Stimulated activated CD4-positive, alpha-beta T cell treated with anti-CD3 and anti-CD28 coated beads, Interleukin-4, amount 100 ng/mL, for 1 hour (primary cell): ENCODE results near the gene CACNB4.
"Not testable (repeated sequence)": the region's sequence is repeated elsewhere in the genome, so short reads cannot be mapped to it uniquely, and the experiment has no call there.

Experiments used
- DNase-seq: peaks from one replicate; pipeline ENCODE4 v3.0.0-alpha.2; 2020

CACNB4 gene

DNA sequence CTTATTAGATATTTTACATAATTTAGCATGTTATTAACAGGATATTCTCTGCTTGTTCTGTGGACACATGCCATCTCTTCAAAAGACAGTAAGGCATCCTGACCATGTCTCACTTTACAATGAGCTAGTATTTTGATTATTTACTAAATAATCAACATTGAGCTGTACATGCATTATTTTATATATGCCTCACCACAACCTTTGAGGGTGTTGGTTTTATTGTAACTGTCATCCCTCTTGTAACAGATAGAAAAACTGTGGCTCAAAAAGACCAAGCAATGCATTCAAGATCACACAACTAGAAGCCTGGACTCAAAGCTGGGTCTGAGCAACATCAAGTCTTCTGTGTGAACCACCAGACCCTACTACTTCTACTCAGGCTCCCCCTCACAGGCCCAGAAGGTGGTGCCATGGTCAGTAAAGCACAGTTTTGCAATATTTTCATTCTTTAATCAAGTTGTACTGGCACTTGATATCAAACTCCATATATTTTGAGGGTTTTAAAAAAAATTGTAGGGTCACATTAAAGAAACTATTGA, 165.5 kb downstream of the CACNB4 start:
- no peak for DNase-seq

DNA sequence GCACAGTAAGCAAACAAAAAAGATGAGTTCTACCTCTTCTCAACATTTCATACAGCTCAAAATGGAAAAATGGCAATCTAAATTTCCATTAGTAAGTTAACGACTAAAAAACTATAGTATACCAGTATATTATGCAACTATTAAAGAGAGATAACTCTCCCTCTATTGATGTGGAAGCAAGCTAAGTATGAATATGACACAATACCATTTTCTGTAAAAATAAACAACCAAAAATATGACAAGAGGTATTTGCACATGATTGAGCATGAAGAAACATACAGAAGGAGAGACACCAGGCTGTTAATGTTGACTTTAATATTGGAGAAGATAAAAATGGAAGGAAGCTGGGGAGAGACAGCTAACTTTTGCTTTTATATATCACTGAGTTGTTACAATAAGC, 167.1 kb downstream of the CACNB4 start:
- no peak for DNase-seq

DNA sequence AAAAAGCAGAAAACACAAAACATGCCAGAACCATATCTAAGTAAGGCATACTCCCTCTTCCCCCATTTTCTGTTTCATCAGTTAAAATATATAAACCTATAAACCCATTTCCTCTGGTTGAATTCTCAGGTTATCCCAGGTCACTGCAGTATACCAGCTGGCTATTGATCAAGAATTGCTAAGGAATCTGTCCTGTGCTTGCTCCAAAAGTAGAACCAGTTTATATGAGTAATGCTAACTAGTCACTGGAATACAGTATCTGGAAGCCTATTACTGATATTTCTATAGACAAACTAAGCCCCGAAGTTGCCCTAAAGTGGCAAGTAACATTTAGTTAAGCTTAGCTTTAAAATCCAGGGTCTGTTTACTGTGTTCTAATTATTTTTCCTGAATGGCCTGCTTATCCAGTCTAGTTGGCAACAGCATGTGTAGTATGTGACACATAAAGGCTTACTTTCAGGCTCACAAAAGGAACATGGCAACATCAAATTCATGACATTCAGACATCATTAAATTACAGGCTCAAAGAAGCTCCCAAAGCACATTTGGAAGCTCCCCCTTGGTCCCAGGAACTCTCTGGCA, 167.7 kb downstream of the CACNB4 start:
- DNase-seq, result no peak

DNA sequence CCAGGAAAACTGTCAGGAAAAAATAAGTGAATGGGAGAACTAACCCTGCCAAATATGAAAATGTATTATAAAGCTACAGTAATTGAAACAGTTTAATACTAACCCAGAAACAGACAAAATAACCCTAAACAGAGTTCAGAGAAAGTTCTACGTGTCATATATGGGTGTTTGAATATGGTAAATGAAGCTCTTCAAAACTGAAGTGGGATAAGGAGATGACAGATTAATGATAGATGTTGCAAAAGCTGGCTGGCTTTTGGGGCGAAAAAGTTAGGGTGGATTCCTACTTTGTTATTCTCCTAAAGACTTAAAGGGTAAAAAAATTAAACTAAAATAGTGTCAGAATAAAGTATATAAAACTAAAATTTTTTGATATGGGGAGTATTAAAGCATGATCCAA, 168.8 kb downstream of the CACNB4 start:
- DNase-seq, result no peak

DNA sequence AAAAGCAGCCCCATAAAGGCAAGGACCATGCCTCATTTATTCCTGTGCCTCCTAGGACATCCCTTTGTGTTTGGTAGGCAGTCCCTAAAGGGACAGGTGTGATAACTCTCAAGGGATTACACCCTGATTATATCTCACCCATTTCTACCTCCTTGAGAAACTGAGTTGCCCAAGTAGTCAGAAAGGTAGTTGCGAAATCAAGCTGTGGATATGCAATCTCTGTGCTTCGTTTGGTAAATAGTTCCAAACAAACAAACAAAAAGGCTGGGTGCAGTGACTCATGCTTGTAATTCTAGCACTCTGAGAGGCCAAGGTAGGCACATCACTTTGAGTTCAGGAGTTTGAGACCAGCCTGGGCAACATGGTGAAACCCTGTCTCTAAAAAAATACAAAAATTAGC, 170.5 kb downstream of the CACNB4 start:
- DNase-seq, result no peak

DNA sequence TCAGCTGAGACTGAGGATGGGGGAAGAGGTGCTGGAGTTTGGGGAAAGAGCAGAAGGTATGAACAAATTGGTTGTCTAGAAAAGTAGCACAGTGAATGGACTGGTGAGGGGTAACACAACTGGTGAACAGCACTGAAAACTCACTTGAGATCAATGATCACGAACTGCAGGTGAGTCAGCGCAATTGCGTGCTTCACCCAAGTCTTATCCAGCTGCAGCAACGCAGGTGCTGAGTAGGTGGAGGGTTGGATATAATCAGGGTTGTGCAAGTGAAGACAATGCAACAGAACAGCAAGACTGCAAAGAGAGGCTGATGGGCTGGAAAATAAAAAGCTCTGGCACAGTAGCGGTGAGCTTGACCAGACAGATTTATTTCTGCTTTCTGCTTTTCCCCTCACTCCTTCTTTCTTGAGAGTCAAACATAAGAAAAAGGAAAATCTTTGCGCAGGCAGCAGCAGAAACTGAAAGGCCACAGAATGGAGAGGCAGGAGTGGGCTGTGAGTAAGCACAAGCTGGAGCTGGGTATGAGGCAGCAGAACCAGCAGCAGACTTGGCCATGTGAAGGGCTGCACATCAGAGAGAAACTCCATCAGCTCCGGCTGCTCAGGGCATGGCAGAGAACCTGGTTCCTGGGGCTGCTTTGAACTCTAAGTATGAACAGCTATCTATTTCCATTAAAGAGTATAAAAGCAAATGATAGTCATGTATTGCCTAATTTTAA, 171.2 kb downstream of the CACNB4 start:
- DNase-seq, result no peak

DNA sequence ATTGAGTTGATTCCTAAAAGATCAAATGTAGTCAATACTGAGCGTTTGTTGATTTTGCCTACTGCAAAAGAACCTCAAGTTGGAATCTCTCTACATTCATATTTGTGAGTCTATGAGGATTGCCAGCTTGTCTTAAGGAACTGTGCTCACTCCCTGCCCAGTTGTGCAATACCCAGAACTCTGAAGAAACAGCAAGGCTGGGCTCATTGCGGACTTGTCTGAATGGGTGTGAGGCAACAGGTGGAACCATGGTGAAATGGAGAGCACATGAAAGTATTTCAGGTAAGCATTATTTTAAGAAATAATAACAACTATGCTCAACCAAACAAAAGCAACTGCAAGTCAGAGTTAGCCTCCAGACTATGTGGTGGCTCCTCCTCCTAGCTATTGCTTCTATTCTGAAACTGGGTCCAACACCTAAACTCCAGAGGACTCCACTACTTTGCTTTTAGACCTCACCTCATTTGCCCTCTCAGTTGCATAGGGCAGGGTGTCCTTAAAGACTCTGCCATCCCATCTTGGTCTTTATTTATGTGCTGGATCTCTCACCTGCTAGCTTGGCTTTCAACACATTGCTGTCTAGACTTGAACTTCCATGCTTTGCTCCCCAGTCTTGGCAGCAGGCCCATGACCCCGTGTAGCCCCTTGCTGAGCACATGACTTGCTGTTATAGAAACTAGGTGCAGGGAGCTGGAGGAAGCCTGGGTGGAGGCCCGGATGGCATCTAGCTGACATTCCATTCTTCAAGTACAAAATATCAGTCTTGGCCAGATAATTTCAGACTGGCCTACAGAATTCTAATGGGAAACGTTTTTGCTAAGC, 175.8 kb downstream of the CACNB4 start:
- DNase-seq, result no peak

DNA sequence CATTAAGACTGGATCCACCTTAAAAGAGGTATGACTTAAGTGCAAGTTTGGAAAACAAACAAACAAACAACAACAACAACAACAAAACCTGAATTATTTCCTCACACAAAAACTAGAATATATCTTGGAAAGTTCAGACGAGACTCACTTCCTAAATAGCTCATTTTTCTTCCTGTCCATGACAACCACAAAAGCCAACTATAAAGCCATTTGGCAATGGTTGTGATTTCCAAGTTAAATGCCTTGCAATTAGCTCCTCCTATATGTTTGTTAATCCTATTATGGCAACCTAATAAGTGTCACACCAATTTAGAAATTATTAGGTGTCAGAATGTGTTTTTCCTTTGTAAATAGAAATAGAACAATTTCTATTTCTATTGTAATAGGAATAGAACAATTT, 179.1 kb downstream of the CACNB4 start:
- DNase-seq, result no peak

DNA sequence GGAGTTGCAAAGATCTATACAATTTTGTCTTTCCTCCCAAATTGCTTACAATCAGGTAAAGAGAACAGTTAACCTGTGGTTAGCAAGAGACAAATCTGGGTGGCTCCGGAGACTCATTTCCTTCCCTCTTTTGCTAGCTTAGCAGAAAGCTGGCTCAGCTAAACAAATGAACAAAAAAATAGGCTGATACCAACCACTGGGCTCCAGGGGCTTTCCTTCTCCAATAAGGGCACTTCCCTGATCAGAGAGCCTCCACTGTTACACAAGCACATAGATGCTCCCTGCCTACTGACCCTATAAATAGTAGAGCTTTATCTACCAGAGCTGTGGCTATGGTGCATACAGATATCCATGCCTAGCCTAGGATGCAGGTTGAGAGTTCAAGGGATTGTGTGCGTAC, 180.5 kb downstream of the CACNB4 start:
- DNase-seq, result no peak

DNA sequence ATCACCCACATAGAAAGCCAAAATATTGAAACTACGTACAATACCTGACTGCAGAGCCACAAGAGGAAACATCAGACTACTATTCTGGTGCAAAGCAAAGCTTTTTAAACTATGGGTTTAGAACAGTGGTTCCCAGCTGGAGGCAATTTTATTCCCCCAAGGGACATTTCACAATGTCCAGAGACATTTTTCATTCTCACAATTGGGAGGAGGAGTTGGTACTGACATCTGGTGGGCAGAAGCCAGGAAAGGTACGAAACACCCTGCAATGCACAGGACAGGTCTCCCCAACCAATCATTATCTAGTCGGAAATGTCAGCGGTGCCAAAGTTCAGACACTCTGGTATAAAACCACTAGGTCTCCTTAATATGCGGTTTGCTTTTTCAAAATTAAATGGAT, 182.2 kb downstream of the CACNB4 start:
- no peak for DNase-seq

DNA sequence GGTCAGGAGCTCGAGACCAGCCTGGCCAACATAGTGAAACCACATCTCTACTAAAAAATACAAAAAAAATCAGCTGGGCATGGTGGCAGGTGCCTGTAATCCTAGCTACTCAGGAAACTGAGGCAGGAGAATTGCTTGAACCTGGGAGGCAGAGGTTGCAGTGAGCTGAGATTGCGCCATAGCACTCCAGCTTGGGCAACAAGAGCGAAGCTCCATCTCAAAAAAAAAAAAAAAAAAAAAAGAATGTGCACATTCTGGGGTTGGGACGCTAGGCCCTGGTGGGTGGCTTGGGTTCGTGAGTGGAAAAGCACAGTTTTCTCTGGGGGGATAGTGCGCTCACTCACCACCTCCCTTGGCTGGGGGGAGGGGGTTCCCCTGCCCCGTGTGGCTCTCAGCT, 183.2 kb downstream of the CACNB4 start:
- not testable (repeated sequence) for DNase-seq

DNA sequence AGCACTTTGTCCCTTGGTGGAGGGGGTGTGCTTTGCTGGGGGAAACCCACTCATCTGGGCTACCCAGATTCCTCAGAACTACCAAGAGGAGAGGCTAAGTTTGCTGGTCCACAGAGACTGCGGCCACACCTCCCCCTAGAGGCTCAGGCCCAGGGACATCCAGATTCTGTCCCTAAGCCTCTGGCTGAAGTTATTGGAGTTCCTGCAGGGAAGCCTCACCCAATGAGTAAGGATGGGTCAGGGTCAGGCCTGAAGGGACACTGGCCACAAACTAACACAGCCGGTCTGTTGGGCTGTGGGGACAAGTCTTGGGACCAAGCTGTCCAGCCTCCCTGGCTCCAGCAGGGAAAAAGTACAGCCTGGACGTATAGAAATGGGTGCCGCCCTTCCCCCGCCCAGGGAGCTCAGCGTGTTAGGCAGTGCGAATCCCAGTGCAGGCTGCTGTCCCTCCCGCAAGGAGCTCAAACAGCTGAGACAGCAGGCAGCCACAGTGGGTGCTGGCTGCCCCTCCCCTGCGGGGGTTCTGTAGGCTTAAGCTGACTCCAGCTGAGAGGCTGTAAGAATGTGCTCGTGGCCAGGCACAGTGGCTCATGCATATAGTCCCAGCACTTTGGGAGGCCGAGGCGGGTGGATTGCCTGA, 183.7 kb downstream of the CACNB4 start:
- DNase-seq, result no peak

DNA sequence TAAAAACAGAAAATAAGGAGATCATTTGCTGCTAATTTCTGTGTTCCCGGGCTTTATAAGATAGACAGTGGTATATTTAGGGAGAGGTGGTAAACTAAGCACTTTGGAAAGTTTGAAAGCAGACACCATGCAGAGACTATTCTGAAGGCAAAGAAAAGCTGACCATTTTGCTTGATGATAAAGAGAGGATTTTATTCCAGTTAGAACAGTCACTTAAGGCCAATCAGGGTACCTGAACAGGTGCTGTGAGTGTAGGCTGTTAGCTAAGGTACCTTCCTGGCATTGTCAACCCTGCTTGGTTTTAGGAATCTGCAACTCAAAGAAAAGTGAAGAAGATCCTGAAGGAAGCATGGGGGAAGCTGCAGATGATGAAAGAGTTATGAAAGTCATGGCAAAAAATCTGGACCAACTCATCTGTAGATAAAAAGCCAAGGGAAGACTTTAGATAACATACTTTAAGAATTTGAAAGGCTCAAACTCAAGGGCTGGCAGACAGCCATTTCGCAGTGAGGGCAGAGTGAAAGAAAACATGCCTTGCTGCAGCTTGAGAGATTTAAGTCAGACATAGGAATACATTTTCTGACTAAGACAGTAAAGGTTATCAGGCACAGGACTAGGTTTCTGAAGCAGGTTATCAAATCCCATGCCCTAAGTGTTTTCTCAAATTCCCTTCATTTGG, 190.5 kb downstream of the CACNB4 start:
- no peak for DNase-seq

DNA sequence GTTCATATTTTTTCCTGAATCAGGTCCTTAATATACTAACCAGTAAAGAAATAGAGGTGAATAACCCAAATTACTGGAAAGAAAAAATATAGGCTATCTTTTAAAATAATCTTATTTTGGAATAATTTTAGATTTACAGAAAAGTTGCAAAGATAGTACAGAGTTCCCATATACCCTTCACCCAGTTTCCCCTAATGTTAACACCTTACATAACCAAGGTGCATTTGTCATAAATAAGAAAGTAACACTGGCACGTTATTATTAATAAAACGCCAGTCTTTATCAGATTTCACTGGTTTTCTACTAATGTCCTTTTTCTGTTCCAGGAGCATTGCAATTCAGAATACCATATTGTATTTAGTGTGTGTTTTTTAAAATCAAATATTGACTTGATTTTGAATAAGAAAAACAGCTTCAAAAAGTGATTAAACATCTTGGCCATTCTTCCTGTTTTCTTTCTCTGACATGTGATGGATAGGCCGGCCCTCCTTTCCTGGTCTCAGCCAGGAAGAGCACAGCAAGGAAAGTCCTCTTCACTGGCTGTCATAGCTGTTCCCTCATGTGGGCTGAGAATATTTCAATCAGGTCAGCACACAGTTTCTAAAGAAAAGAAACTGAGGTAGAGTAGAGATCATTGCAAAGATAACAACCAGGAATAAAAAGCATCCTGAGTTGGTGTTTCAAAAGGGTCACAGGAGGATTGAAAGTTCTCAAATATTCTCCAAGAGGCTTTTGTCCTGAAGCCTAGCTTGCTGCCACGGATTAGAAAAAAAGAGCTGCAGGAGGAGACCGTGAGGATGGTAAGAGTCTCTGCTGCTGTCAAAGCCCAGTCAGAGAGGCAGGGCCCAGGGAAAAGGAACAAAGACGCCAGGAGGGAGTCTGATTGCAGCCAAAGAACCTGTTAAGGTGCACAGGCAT, 191.3 kb downstream of the CACNB4 start:
- DNase-seq, result no peak

DNA sequence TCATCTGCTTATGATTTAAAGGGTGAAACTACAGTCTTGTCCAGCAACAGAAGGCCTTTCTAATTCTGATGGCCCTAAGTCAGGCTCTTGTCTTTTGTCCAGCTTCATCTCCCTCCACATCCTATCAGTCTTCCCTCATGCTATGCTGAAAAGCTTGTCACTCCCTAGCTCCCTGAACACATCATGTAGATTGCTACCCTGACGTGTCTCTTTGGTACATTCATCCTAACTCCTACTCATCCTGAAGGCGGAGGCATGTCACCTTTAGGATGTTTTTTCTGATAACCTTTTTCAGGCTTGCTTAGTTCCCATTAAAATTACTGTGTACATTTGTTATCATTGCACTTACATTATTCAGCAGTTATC, 192.2 kb downstream of the CACNB4 start:
- no peak for DNase-seq

DNA sequence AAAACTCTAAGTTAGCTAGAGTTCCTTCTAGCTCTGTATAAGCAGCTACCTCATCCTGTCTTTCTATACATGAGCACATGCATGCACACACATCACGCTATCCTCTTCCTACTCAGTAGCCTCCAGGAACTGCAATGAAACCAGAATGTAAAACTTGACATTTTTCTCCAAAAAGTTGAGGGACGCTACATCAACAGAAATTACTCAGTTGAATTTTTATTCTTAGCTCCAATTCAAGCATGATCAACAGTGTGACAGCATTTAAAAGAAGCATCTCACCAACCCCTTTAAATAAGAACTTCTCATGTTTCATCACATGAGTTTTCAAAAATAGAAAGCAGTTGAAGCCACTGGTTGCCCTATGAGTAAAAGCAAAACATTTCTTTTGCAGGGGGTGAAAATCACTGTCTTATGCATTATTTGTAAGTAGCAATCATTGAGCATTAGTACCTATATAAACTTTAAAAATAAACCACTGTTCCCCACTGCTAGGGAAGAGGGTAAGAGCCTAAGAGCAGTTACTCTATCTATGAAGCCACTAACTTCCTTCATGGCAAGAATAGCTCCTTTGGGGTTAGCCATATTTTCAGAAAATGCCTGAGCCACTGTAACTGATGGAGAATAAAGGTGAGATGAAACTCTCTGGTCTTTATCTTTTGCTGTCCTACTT, 192.7 kb downstream of the CACNB4 start:
- DNase-seq, result no peak

DNA sequence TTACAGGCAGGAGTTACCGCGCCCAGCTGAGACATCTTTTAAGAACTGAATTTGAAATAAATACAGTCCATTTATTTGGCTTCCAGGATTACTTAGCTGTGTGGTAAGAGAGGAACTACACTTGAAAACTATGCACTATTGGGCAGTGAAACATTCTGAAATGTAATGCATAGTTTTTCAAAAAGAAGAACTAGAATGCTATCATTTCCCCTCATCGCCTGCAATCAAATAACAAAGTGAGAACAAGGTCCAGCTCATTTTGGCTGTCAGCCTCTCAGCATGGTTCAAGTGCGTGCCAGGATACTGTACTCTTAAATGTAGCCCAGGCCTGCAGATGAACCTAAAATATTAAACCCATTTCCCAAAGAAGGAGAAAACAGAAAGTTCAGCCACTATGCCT, 194.0 kb downstream of the CACNB4 start:
- DNase-seq, result no peak

DNA sequence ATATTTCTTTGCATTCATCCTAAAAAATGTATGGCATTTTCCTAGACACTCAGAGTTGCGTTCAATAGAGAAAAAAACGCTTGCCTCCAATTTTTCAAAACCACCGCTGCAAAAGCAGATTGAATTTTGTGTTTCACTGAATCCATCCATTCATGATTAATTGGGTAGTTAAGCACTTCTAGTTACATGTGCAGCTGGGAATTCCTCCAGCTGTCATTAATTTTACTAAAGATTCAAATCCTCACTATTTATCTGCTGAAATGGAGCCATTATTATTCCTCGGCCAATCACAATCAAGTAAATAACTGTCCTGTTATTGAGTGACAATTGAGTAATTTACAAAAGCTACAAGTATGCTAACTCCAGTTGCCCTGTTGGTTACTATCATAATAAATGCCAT, 194.8 kb downstream of the CACNB4 start:
- no peak for DNase-seq

DNA sequence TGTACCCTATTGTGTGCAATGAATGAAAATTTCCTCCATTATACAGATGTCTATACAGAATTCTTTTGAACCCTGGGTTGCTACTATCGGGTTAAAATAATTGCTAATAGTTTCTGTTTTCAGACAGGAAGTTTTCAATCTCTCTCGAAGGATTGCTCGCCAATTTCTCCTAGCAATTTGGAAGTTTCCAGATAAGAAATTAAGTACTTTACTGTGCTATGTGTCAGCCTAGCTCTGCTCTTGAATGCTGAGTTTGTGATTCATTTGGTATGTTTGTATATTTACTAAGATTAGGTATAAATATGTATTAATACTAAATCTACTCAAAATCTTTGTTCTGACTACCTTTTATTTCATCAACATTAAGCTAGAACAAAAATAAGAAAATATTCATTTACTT, 196.0 kb downstream of the CACNB4 start:
- DNase-seq, result no peak

DNA sequence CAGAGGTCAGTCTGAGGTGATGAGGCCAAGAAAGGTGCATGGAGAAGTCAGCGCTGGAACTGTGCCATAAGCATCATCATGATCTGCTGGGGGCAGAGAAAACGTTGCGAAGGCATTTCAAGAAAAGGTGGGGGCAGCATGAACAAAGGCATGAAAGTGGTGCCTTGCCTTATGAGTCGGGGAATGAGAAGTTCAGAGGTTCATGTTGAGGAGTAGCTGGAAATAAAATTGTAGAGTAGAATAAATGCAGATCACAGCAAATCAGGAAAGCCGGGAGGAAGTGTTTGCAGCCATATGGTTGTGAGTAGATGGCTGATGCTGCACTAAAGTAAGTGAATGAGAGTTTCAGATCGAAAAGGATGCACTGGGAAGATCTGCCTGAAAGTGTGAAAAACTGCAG, 198.5 kb downstream of the CACNB4 start:
- DNase-seq, result no peak

DNA sequence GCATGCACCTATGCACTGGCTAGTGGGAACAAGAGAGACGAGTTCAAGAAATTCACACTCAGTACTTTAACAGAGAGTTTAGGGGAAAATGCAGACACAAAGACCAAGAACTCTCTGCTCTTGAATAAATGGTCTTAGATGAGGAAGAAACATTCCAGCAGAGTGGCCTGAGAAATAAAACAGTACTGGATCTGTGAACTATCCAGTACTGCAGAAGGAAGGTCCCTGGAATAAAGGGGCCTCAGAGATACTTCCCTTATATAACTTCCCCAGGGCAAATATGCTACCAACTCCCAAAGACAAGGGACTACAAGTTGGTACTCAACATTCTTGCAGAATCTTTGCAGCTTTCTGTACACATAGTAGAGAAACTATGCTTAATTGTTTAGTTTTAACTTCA, 199.7 kb downstream of the CACNB4 start:
- no peak for DNase-seq
